HG02678 (cell line): ENCODE data around the gene TMEM147.
"Not testable (repeated sequence)": the region's sequence is repeated elsewhere in the genome, so short reads cannot be mapped to it uniquely, and the experiment has no call there.

Source experiments
- ATAC-seq: cut with Tn5 transposase; IDR thresholded peaks from one replicate; pipeline ENCODE4 v1.9.1; 2021; ENCODE audit warnings: mild to moderate bottlenecking, moderate library complexity; ENCODE audit not compliant: unreplicated experiment

Gene TMEM147

GRCh38 chr19:35560677-35561076 lies 15.3 kb downstream of the TMEM147 start:
- ATAC-seq, result no peak

- ATAC-seq, result no peak
Measured at GRCh38 chr19:35561436-35561835, 16.0 kb downstream of the TMEM147 start.

GRCh38 chr19:35562336-35562735 lies 16.9 kb downstream of the TMEM147 start:
- no peak for ATAC-seq

GRCh38 chr19:35562776-35563175 lies 17.4 kb downstream of the TMEM147 start:
- ATAC-seq, result no peak

GRCh38 chr19:35563207-35563829 lies 17.9 kb downstream of the TMEM147 start, which contains the start of gene ATP4A:
Gene ATP4A (minus strand): TSS chr19:35563658. CDS start chr19:35563629, 29 bp downstream.
- ATAC-seq, result no peak

GRCh38 chr19:35565016-35565856 lies 19.8 kb downstream of the TMEM147 start:
- ATAC-seq, result no peak

GRCh38 chr19:35566738-35567137 lies 21.3 kb downstream of the TMEM147 start:
- ATAC-seq, result no peak

- ATAC-seq, result no peak
Measured at GRCh38 chr19:35569281-35569781, 23.9 kb downstream of the TMEM147 start.

- ATAC-seq, result no peak
Measured at GRCh38 chr19:35571406-35571965, 26.1 kb downstream of the TMEM147 start.

- ATAC-seq, result no peak
Measured at GRCh38 chr19:35577918-35578317, 32.5 kb downstream of the TMEM147 start.

GRCh38 chr19:35578707-35579106 lies 33.3 kb downstream of the TMEM147 start:
- no peak for ATAC-seq

- ATAC-seq, result no peak
Measured at GRCh38 chr19:35582760-35583159, 37.3 kb downstream of the TMEM147 start.

GRCh38 chr19:35585848-35586247 lies 40.4 kb downstream of the TMEM147 start, which contains the start of gene PMIS2:
Gene PMIS2 (plus strand): TSS chr19:35586173. CDS start chr19:35586260, 87 bp downstream.
- ATAC-seq, result no peak

GRCh38 chr19:35587321-35587720 lies 41.9 kb downstream of the TMEM147 start:
- no peak for ATAC-seq

GRCh38 chr19:35590875-35591274 lies 45.4 kb downstream of the TMEM147 start:
- no peak for ATAC-seq

- ATAC-seq, result no peak
Measured at GRCh38 chr19:35592226-35592625, 46.8 kb downstream of the TMEM147 start.

GRCh38 chr19:35595026-35595425 lies 49.6 kb downstream of the TMEM147 start:
- ATAC-seq, result not testable (repeated sequence)

- no peak for ATAC-seq
Measured at GRCh38 chr19:35595928-35596327, 50.5 kb downstream of the TMEM147 start.

- peak; percentile 60 for ATAC-seq
Measured at GRCh38 chr19:35596366-35596999, 51.1 kb downstream of the TMEM147 start.
